Bronchial epithelial cell (primary cell): Measurements from ENCODE around the gene FNIP1. TPM values are rescaled to one million over a fixed set of nuclear protein-coding genes. Genes with fewer than 3 reads are reported as not detected.

Experiments used
- DNase-seq: peaks from one replicate; pipeline ENCODE4 v3.0.0-alpha.2; 2010; ENCODE audit warnings: low read depth
- FAIRE-seq: peaks from 2 replicates; lab custom pipeline; 2011; peaks lifted over from hg19 to GRCh38; lab: Jason Lieb, UNC
- H3K27me3 ChIP-seq: 2 replicates; pipeline ENCODE4 v1.5.1; 2011; ENCODE audit warnings: low read length; ENCODE audit not compliant: control insufficient read depth, insufficient read depth
- H3K36me3 ChIP-seq: 2 replicates; pipeline ENCODE4 v1.5.1; 2011; ENCODE audit warnings: low read length; ENCODE audit not compliant: control insufficient read depth, insufficient read depth
- H3K4me3 ChIP-seq: 2 replicates; pipeline ENCODE4 v1.5.1; 2011; ENCODE audit warnings: mild to moderate bottlenecking, low read depth, low read length, control low read depth
- CTCF ChIP-seq: IDR thresholded peaks from 2 replicates; pipeline ENCODE4 v1.5.1; 2011; ENCODE audit warnings: mild to moderate bottlenecking, moderate library complexity, low read length, control low read depth, inconsistent platforms; ENCODE audit not compliant: insufficient read depth, severe bottlenecking
- total RNA-seq: library from RNA; depleted of rRNA; stranded (reverse); fragments of >200 nt; gene quantifications from 2 replicates; pipeline ENCODE4 v1.2.1, GENCODE V29; 2014

Gene FNIP1
- total RNA-seq, 1 donor from 2014 or later, result 45.0 TPM

GRCh38 chr5:131791866-131792265 lies 5.0 kb downstream of the FNIP1 start:
- TF ChIP-seq CTCF, result no peak
- DNase-seq (no peak), FAIRE-seq (no peak)
- Histone ChIP-seq H3K36me3 (no peaks in the 10 kb centered on the region), H3K27me3 (no peaks in the 10 kb centered on the region), H3K4me3 (no peak overlapping the region)

GRCh38 chr5:131790550-131790949 lies 6.3 kb downstream of the FNIP1 start:
- DNase-seq, result no peak
- no peaks in the 10 kb centered on the region for H3K27me3 ChIP-seq
- no peak overlapping the region for H3K4me3 ChIP-seq
- TF ChIP-seq CTCF, result no peak
- FAIRE-seq, result no peak
- no peaks in the 10 kb centered on the region for H3K36me3 ChIP-seq

GRCh38 chr5:131789765-131790164 lies 7.1 kb downstream of the FNIP1 start:
- Histone ChIP-seq H3K36me3 (no peaks in the 10 kb centered on the region), H3K4me3 (no peak overlapping the region), H3K27me3 (no peaks in the 10 kb centered on the region)
- TF ChIP-seq CTCF, result no peak
- FAIRE-seq (no peak), DNase-seq (no peak)

GRCh38 chr5:131787736-131788135 lies 9.1 kb downstream of the FNIP1 start:
- TF ChIP-seq CTCF, result no peak
- no peak for FAIRE-seq

GRCh38 chr5:131786900-131787692 lies 9.7 kb downstream of the FNIP1 start:
- H3K27me3 ChIP-seq, result no peaks in the 10 kb centered on the region
- TF ChIP-seq CTCF, result no peak
- DNase-seq, result no peak
- H3K4me3 ChIP-seq, result no peak overlapping the region
- no peaks in the 10 kb centered on the region for H3K36me3 ChIP-seq
- FAIRE-seq, result no peak

More at GRCh38 chr5:131787736-131788135, 9.1 kb downstream of the FNIP1 start:
- no peaks in the 10 kb centered on the region for H3K36me3 ChIP-seq
- no peak overlapping the region for H3K4me3 ChIP-seq
- H3K27me3 ChIP-seq, result no peaks in the 10 kb centered on the region
- no peak for DNase-seq

GRCh38 chr5:131786036-131786435 lies 10.8 kb downstream of the FNIP1 start:
- no peak for TF ChIP-seq CTCF
- Histone ChIP-seq H3K36me3 (no peaks in the 10 kb centered on the region), H3K4me3 (no peak overlapping the region), H3K27me3 (no peaks in the 10 kb centered on the region)
- no peak for DNase-seq
- no peak for FAIRE-seq
